K562 (cell line): Measurements from ENCODE around the gene NRXN3. TPM values are rescaled to one million over a fixed set of nuclear protein-coding genes. Genes with fewer than 3 reads are reported as not detected.

ENCODE experiments used
- ATAC-seq: fragments of 200-7000 bp; cut with Tn5 transposase; 3 replicates; pipeline ENCODE4 v1.9.1; 2020; ENCODE audit warnings: moderate library complexity
- BruUV-seq: library from RNA; stranded (reverse); fragments of 400-500 nt; replicated peaks from 2 replicates; lab custom pipeline; 2021; lab: Mats Ljungman, UMichigan
- CTCF ChIA-PET: fragments of 300-600 bp; formaldehyde crosslinking; extraction: SDS; loops from one replicate; lab custom pipeline; 2021; ENCODE audit warnings: low intra/inter-chr PET ratio; lab: Yijun Ruan, JAX
- POLR2A ChIA-PET: fragments of 300-600, 350-650 bp; sonication (Branson Sonifier 250); formaldehyde crosslinking; extraction: SDS; loops from one replicate; lab custom pipeline; 2021; ENCODE audit warnings: antibody characterized with exemption, inconsistent platforms; lab: Yijun Ruan, JAX
- DNase-seq, 4 experiments: peaks; one replicate each; pipeline versions ENCODE4 v3.0.0 to v3.0.0-alpha.2; 2011 to 2018; ENCODE audit warnings: low spot score in 3 of 4, mixed read lengths in 3 of 4; ENCODE audit errors: extremely low read depth in 1 of 4
- FAIRE-seq: peaks from 2 replicates; lab custom pipeline; 2011; peaks lifted over from hg19 to GRCh38; lab: Jason Lieb, UNC
- H2AFZ ChIP-seq: 2 replicates; pipeline ENCODE4 v1.6.0; 2011; ENCODE audit warnings: low read depth, low read length, control low read depth, inconsistent platforms
- H3K27ac ChIP-seq: fragments of 200-600 bp; 3 replicates; pipeline ENCODE4 v1.8.0; 2011; ENCODE audit warnings: low read depth, mild to moderate bottlenecking, control low read depth, inconsistent platforms, low read length, moderate library complexity, mixed read lengths; ENCODE audit errors: extremely low read depth
- H3K27me3 ChIP-seq, 2 experiments: fragments of 300-600 bp in 1 of 2; 2 replicates in 1 of 2; 3 replicates in 1 of 2; pipeline versions ENCODE4 v1.6.0 to v1.8.0; 2011; ENCODE audit warnings: inconsistent platforms in 2 of 2, low read length in 2 of 2, mild to moderate bottlenecking in 1 of 2, mixed read lengths in 1 of 2, moderate library complexity in 1 of 2; ENCODE audit not compliant: control insufficient read depth in 2 of 2, insufficient read depth in 2 of 2
- H3K36me3 ChIP-seq: fragments of 300-600 bp; 3 replicates; pipeline ENCODE4 v1.8.0; 2011; ENCODE audit warnings: mild to moderate bottlenecking, low read length, inconsistent platforms; ENCODE audit not compliant: control insufficient read depth, insufficient read depth
- H3K4me1 ChIP-seq, 2 experiments: fragments of 200-600 bp in 1 of 2; replicated peaks in 1 of 2; 2 replicates in 1 of 2; 3 replicates in 1 of 2; pipeline versions ENCODE4 v1.5.1 to v1.8.0; 2011; ENCODE audit warnings: inconsistent platforms in 2 of 2, low read length in 2 of 2, mild to moderate bottlenecking in 1 of 2, mixed read lengths in 1 of 2, moderate library complexity in 1 of 2; ENCODE audit not compliant: control insufficient read depth in 2 of 2, insufficient read depth in 2 of 2
- H3K4me2 ChIP-seq: 2 replicates; pipeline ENCODE4 v1.6.1; 2011; ENCODE audit warnings: low read length, control low read depth, inconsistent platforms, mixed read lengths; ENCODE audit not compliant: insufficient read depth
- H3K4me3 ChIP-seq: fragments of 200-600 bp; sonication (generic), shearing (Covaris generic); 2 replicates; pipeline ENCODE4 v1.5.1; 2016; ENCODE audit warnings: control low read depth, inconsistent platforms
- H3K79me2 ChIP-seq: fragments of 200-600 bp; 3 replicates; pipeline ENCODE4 v1.8.0; 2011; ENCODE audit warnings: low read length, inconsistent platforms; ENCODE audit not compliant: control insufficient read depth, insufficient read depth
- H3K9ac ChIP-seq, 2 experiments: 2 replicates each; pipeline versions ENCODE4 v1.6.0 to v1.6.1; 2011; ENCODE audit warnings: low read depth in 2 of 2, low read length in 2 of 2, control low read depth in 1 of 2, inconsistent platforms in 1 of 2, mild to moderate bottlenecking in 1 of 2, mixed read lengths in 1 of 2; ENCODE audit not compliant: insufficient read depth in 1 of 2
- H3K9me1 ChIP-seq: one replicate; pipeline ENCODE4 v1.6.0; 2011; ENCODE audit warnings: inconsistent platforms, mild to moderate bottlenecking, low read length, moderate library complexity; ENCODE audit not compliant: control insufficient read depth, insufficient read depth
- H3K9me3 ChIP-seq: replicated peaks from 2 replicates; pipeline ENCODE4 v1.5.1; 2011; ENCODE audit warnings: low read depth, low read length, inconsistent platforms; ENCODE audit not compliant: control insufficient read depth, insufficient read depth
- H4K20me1 ChIP-seq: replicated peaks from 2 replicates; pipeline ENCODE4 v1.6.1; 2011; ENCODE audit warnings: low read length, inconsistent platforms, mixed read lengths; ENCODE audit not compliant: control insufficient read depth, insufficient read depth
- E2F3 ChIP-seq: fragments of 250-450 bp; sonication (Bioruptor Pico); IDR thresholded peaks from 2 replicates; pipeline ENCODE4 v1.4.0; 2020; ENCODE audit warnings: mild to moderate bottlenecking
- FUS ChIP-seq: fragments of 200-400 bp; formaldehyde crosslinking; optimal IDR thresholded peaks from 2 replicates; pipeline ENCODE3; 2017; ENCODE audit warnings: low read depth, low read length
- MTA2 ChIP-seq: fragments of 450-650 bp; IDR thresholded peaks from 2 replicates; pipeline ENCODE4 v1.6.1; 2016; ENCODE audit warnings: low read depth
- TCF3 ChIP-seq: sonication (generic); formaldehyde crosslinking; IDR thresholded peaks from 2 replicates; pipeline ENCODE4 v1.4.0; 2020; ENCODE audit warnings: mild to moderate bottlenecking, missing genetic modification reagents
- ZEB2 ChIP-seq: fragments of 450-650 bp; IDR thresholded peaks from 2 replicates; pipeline ENCODE4 v1.6.1; 2016
- ZKSCAN3 ChIP-seq: fragments of 250-450 bp; sonication (Bioruptor Pico); IDR thresholded peaks from 2 replicates; pipeline ENCODE4 v1.4.0; 2020
- ZNF583 ChIP-seq: fragments of 250-450 bp; sonication (Bioruptor Pico); IDR thresholded peaks from 2 replicates; pipeline ENCODE4 v1.4.0; 2020
- WGBS: fragments of 100-300 bp; shearing (Covaris generic); methylation state at CpG from one replicate; pipeline ENCODE4 v1.1.6; 2016; ENCODE audit warnings: low coverage, mixed read lengths; ENCODE audit not compliant: insufficient coverage; ENCODE audit errors: missing lambda C conversion rate; 5-methylcytosine and 5-hydroxymethylcytosine counted together
- in situ Hi-C: fragments of 300-500 bp; cut with MboI; formaldehyde crosslinking; loops from 4 replicates; pipeline ENCODE4 v1.15.0; 2018; ENCODE audit warnings: inconsistent platforms, mixed read lengths
- intact Hi-C: fragments of 100-400 bp; cut with micrococcal nuclease; formaldehyde crosslinking; loops from 2 replicates; pipeline ENCODE4 v1.14.2; 2022
- polyA plus RNA-seq, 8 experiments: library from polyadenylated mRNA; depleted of rRNA in 4 of 8; stranded (reverse) in 5 of 8; unstranded in 3 of 8; fragments of >200 nt; fragmentation: Nextera tagmentation in 2 of 8; fragmentation: Illumina TruSeq in 1 of 8; extraction: Ambion mirVana in 2 of 8; extraction: Trizol in 1 of 8; gene quantifications; 2 replicates each; pipeline versions ENCODE4 v1.2.1 to v1.2.3, GENCODE V29; 2011 to 2014; ENCODE audit warnings: inconsistent platforms in 1 of 8, missing spikeins in 1 of 8
- total RNA-seq, 7 experiments: library from RNA; depleted of rRNA in 6 of 7; stranded (reverse); fragments of >200 nt in 6 of 7; fragmentation: Illumina TruSeq in 2 of 7; extraction: Trizol in 2 of 7; gene quantifications; 2 replicates each; pipeline versions ENCODE4 v1.2.1 to v1.2.3, GENCODE V29; 2011 to 2021; ENCODE audit warnings: low replicate concordance in 1 of 7
- TF ChIP-seq, protein P1 (sequence below): fragments of 250-450 bp; sonication (Bioruptor Pico); IDR thresholded peaks from 2 replicates; pipeline ENCODE4 v1.4.0; 2020; ENCODE audit warnings: mild to moderate bottlenecking

NRXN3 gene
- total and polyA plus RNA-seq, 9 of the 15 experiments (the other 6 are each of a cell fraction or from before 2014, with no cell fraction given) = 0.09 TPM; not detected in 8

DNA sequence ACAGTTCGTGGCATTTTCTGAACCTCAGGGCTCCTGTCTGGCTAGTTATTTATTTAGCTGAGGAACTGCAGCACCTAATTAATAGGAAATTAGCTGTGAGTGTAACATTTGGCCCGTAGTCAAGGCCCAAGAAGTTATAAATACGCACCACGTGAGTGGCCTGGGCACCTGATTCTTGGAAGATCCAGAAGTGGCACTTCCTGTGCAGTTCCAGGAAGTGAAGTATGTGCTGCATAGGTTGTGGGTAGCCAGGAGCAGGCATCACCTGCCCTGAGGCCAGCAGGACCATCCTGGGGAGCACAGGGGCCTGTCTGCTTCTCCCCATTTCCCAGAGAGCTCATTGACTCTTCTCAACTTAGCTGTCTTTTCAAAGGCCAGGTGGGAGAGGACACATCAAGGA is 255.6 kb downstream of the NRXN3 start:
- no peak overlapping the region for H3K4me2 ChIP-seq
- H3K27me3 ChIP-seq = no peaks in the 10 kb centered on the region
- TF ChIP-seq ZKSCAN3 (CRISPR knock-in tag) (no peak), E2F3 (CRISPR knock-in tag) (no peak), FUS (no peak), TCF3 (CRISPR knock-in tag) (no peak), MTA2 (no peak), ZNF583 (CRISPR knock-in tag) (no peak), ZEB2 (no peak)
- TF ChIP-seq, protein P1, sequence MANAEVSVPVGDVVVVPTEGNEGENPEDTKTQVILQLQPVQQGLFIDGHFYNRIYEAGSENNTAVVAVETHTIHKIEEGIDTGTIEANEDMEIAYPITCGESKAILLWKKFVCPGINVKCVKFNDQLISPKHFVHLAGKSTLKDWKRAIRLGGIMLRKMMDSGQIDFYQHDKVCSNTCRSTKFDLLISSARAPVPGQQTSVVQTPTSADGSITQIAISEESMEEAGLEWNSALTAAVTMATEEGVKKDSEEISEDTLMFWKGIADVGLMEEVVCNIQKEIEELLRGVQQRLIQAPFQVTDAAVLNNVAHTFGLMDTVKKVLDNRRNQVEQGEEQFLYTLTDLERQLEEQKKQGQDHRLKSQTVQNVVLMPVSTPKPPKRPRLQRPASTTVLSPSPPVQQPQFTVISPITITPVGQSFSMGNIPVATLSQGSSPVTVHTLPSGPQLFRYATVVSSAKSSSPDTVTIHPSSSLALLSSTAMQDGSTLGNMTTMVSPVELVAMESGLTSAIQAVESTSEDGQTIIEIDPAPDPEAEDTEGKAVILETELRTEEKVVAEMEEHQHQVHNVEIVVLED (CRISPR knock-in tag) = no peak
- TF ChIP-seq, all 486 proteins: peak for 0
- WGBS = 8% methylated on average over 4 of the region's 4 CpGs
- ChIA-PET CTCF (no interaction called here), POLR2A (interaction anchor here (0.6 kb wide), 1 partner anchor 546 kb away, joined by 3 read pairs; no protein-coding TSS in a partner anchor)
- H3K4me3 ChIP-seq = no peak overlapping the region
- in situ Hi-C loops = no loop called here
- ATAC-seq (no peak), DNase-seq (no peak), FAIRE-seq (no peak)
- no peaks in the 10 kb centered on the region for H3K4me1 ChIP-seq
- BruUV-seq = no TSS peak
- no peaks in the 10 kb centered on the region for H4K20me1 ChIP-seq
- H3K79me2 ChIP-seq = no peaks in the 10 kb centered on the region
- H3K9ac ChIP-seq = no peak overlapping the region
- H3K9me3 ChIP-seq = no peaks in the 10 kb centered on the region
- intact Hi-C loops = no loop called here
- H3K36me3 ChIP-seq = no peaks in the 10 kb centered on the region
- H3K9me1 ChIP-seq = no peaks in the 10 kb centered on the region
- H3K27ac ChIP-seq = no peak overlapping the region
- H2AFZ ChIP-seq = no peak overlapping the region
